ENCODE data around the gene PRKD1.

DNA sequence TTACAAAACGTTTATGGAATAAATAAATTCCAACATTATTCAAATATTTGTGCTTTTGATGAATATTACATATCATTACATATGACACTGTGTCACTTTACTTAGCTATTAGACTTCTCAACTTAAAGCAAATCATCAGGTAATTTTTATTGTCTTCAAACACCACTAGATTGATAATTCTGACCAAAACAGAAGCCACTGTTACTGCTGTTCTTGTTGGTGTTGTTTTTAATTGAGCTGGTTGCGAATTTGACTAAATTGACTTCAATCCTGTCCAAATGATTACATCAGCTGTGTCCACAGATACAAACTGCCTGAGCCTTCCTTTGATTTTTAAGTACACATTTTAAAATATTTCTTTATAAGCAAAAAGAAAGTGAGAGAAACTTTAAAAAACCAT lies 29.2 kb downstream of the PRKD1 start:
- TF ChIP-seq, protein P1, sequence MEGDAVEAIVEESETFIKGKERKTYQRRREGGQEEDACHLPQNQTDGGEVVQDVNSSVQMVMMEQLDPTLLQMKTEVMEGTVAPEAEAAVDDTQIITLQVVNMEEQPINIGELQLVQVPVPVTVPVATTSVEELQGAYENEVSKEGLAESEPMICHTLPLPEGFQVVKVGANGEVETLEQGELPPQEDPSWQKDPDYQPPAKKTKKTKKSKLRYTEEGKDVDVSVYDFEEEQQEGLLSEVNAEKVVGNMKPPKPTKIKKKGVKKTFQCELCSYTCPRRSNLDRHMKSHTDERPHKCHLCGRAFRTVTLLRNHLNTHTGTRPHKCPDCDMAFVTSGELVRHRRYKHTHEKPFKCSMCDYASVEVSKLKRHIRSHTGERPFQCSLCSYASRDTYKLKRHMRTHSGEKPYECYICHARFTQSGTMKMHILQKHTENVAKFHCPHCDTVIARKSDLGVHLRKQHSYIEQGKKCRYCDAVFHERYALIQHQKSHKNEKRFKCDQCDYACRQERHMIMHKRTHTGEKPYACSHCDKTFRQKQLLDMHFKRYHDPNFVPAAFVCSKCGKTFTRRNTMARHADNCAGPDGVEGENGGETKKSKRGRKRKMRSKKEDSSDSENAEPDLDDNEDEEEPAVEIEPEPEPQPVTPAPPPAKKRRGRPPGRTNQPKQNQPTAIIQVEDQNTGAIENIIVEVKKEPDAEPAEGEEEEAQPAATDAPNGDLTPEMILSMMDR (IDR thresholded peaks at IDR 0.05; ENCODE audit: poor library complexity): no peak
- TF ChIP-seq EZH2 (IDR thresholded peaks at IDR 0.05; ENCODE audit: borderline replicate concordance) (no peak), EZH2phosphoT487 (IDR thresholded peaks at IDR 0.05; ENCODE audit: low read depth, severe bottlenecking, unreplicated experiment) (no peak)

Data from hepatocyte (in vitro differentiated cells).